Ishikawa (cell line): Measurements from ENCODE around the gene PHF14.

Experiments used
- CEBPB ChIP-seq: IDR thresholded peaks from 2 replicates; pipeline ENCODE4 v1.6.1; 2012
- CREB1 ChIP-seq: IDR thresholded peaks from 2 replicates; pipeline ENCODE4 v1.6.1; 2012; ENCODE audit warnings: low read depth
- EGR1 ChIP-seq: IDR thresholded peaks from 2 replicates; pipeline ENCODE4 v1.6.1; 2012
- EP300 ChIP-seq: IDR thresholded peaks from 2 replicates; pipeline ENCODE4 v1.6.1; 2012; ENCODE audit warnings: borderline replicate concordance
- FOXM1 ChIP-seq: IDR thresholded peaks from 2 replicates; pipeline ENCODE4 v1.6.1; 2012; ENCODE audit warnings: low read depth, borderline replicate concordance
- NFIC ChIP-seq: IDR thresholded peaks from 2 replicates; pipeline ENCODE4 v1.6.1; 2012
- RAD21 ChIP-seq: IDR thresholded peaks from 2 replicates; pipeline ENCODE4 v1.6.1; 2012; ENCODE audit warnings: low read depth
- TAF1 ChIP-seq: IDR thresholded peaks from 2 replicates; pipeline ENCODE4 v1.6.1; 2012; ENCODE audit warnings: low read depth, mild to moderate bottlenecking
- TCF12 ChIP-seq: IDR thresholded peaks from 2 replicates; pipeline ENCODE4 v1.6.1; 2012; ENCODE audit warnings: low read depth
- TEAD4 ChIP-seq: IDR thresholded peaks from 2 replicates; pipeline ENCODE4 v1.6.1; 2012
- YY1 ChIP-seq: IDR thresholded peaks from 2 replicates; pipeline ENCODE4 v1.6.1; 2012; ENCODE audit warnings: low read depth
- ZBTB7A ChIP-seq: IDR thresholded peaks from 2 replicates; pipeline ENCODE4 v1.6.1; 2012; ENCODE audit warnings: low read depth
- TF ChIP-seq, protein P1 (sequence below): IDR thresholded peaks from 2 replicates; pipeline ENCODE4 v1.6.1; 2012
- TF ChIP-seq, protein P2 (sequence below): IDR thresholded peaks from 2 replicates; pipeline ENCODE4 v1.6.1; 2012
- TF ChIP-seq, protein P3 (sequence below): IDR thresholded peaks from 2 replicates; pipeline ENCODE4 v1.6.1; 2012; ENCODE audit warnings: low read depth, mild to moderate bottlenecking

Gene PHF14

DNA sequence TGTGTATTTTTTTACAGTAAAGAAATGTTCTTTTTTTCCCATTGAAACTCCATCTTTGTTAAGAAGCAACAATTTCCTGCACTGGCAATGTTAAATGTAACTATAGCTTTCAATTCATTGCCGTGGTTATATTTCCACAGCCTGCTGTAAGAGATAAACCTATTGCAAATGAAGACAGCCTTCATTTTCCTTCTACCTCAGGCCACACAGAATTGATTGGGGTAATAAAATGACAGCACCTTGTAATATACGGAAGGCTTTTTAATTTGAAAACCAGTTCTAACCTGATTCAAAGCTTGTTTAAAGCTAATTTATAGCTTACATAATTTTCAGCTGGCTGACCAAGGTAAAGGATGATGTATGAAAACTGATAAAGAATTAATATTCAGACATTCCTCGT is 161.9 kb downstream of the PHF14 start:
- TF ChIP-seq, protein P1, sequence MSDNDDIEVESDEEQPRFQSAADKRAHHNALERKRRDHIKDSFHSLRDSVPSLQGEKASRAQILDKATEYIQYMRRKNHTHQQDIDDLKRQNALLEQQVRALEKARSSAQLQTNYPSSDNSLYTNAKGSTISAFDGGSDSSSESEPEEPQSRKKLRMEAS: no peak
- TF ChIP-seq FOXM1: no peak
- TF ChIP-seq, protein P2, sequence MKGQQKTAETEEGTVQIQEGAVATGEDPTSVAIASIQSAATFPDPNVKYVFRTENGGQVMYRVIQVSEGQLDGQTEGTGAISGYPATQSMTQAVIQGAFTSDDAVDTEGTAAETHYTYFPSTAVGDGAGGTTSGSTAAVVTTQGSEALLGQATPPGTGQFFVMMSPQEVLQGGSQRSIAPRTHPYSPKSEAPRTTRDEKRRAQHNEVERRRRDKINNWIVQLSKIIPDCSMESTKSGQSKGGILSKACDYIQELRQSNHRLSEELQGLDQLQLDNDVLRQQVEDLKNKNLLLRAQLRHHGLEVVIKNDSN: no peak
- TF ChIP-seq RAD21: no peak
- TF ChIP-seq TEAD4: no peak
- TF ChIP-seq NFIC: no peak
- no peak for TF ChIP-seq CEBPB
- TF ChIP-seq CREB1: no peak
- no peak for TF ChIP-seq EP300

DNA sequence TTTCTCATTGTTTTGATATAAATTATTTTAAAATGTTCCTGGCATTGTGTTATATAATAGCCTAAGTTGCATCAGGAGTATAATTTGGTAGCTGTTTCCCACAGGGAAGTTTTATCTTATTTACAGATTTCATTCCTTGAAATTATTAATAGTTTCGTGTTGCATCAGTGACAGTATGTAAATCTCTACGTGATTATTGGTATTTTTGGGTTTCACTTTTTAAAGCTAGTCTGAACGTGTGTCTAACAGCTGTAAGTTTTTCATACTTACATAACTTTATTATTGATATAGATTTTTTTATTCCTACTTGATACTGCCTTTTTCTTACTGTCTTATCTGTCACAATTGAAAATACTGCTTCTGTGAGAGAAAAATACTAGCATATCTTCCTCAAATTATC is 167.9 kb downstream of the PHF14 start:
- no peak for TF ChIP-seq NFIC
- no peak for TF ChIP-seq TEAD4
- no peak for TF ChIP-seq FOXM1
- no peak for TF ChIP-seq CEBPB
- TF ChIP-seq, protein P2: no peak
- no peak for TF ChIP-seq YY1
- TF ChIP-seq TAF1: no peak
- TF ChIP-seq, protein P1: no peak
- no peak for TF ChIP-seq ZBTB7A
- TF ChIP-seq, protein P3, sequence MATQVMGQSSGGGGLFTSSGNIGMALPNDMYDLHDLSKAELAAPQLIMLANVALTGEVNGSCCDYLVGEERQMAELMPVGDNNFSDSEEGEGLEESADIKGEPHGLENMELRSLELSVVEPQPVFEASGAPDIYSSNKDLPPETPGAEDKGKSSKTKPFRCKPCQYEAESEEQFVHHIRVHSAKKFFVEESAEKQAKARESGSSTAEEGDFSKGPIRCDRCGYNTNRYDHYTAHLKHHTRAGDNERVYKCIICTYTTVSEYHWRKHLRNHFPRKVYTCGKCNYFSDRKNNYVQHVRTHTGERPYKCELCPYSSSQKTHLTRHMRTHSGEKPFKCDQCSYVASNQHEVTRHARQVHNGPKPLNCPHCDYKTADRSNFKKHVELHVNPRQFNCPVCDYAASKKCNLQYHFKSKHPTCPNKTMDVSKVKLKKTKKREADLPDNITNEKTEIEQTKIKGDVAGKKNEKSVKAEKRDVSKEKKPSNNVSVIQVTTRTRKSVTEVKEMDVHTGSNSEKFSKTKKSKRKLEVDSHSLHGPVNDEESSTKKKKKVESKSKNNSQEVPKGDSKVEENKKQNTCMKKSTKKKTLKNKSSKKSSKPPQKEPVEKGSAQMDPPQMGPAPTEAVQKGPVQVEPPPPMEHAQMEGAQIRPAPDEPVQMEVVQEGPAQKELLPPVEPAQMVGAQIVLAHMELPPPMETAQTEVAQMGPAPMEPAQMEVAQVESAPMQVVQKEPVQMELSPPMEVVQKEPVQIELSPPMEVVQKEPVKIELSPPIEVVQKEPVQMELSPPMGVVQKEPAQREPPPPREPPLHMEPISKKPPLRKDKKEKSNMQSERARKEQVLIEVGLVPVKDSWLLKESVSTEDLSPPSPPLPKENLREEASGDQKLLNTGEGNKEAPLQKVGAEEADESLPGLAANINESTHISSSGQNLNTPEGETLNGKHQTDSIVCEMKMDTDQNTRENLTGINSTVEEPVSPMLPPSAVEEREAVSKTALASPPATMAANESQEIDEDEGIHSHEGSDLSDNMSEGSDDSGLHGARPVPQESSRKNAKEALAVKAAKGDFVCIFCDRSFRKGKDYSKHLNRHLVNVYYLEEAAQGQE: no peak
- TF ChIP-seq EGR1: no peak
- no peak for TF ChIP-seq CREB1
- no peak for TF ChIP-seq EP300
- TF ChIP-seq RAD21: no peak
- TF ChIP-seq TCF12: no peak

DNA sequence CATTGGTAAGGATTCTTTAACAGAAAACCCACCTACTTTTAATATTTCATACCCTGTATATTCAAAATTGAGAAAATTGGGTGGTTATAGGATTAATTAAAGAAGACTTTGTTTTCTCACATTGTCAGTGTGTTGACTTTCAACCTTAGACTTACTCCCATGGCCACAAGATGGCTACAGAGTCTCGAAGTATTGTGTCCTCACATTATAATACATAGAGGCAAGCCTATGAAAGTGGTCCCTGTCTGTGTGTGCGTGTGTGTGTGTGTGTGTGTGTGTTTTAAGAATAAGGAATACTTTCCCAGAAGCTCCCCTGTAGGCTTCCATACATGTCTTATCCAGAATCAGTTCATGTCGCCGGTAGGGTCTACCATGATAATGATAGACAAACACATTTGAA is 180.0 kb downstream of the PHF14 start:
- TF ChIP-seq ZBTB7A (no peak), EP300 (no peak), NFIC (no peak), RAD21 (no peak), TEAD4 (no peak), EGR1 (no peak), FOXM1 (no peak), TCF12 (no peak), TAF1 (no peak), CEBPB (no peak)
- TF ChIP-seq, protein P3: no peak
- TF ChIP-seq, protein P1: no peak

DNA sequence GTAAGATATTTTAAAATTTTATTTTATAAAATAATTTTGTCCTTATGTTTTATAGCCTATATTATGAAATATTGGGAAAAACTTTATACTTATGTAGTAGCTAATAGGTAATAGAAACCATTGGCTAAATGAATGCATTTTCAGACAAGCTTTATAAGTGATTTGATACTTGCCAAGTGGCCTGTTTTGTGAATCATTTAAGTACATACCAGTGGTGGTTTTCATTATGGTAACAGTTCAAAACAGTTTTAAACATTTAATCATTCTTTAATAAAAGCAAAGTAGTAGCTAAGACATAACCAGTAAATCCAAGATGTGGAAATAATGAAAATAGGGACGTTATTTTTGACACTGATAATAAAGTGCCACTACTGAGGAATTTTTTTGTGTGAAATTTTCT is 182.2 kb downstream of the PHF14 start:
- TF ChIP-seq ZBTB7A: no peak
- TF ChIP-seq, protein P3: no peak
- no peak for TF ChIP-seq CREB1
- no peak for TF ChIP-seq CEBPB
- no peak for TF ChIP-seq EGR1
- no peak for TF ChIP-seq FOXM1
- no peak for TF ChIP-seq TAF1
- no peak for TF ChIP-seq TEAD4
- TF ChIP-seq, protein P2: no peak
